GM21390 (cell line): ENCODE results near the gene HOXC11.

Experiments
- ATAC-seq: cut with Tn5 transposase; IDR thresholded peaks from one replicate; pipeline ENCODE4 v1.9.1; 2021; ENCODE audit not compliant: unreplicated experiment

HOXC11 gene

DNA sequence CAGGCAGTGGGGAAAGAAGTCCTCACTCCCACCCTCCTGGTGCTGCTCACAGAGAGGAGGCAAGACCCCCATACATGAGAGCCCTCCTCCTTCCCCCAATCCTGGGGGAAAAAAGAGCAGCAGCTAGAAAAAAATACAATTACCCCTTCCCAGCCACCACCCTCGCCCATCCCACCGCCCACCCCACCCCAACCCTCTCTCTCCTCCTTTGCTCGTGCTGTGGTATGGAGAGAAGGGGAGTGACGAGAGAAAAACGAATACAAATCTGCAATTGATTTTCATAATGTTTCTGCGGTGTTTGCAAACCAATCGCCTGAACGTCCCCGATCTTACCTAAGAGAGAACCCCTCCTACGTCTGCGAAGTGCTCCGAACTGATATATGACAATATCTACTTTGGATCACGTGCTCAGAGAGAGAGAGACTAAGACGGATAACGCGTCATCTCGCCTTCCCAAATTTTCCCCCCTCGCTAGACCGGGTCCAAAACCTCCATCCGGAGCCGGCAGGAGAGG, at the start of gene HOXC11:
Gene HOXC11 (plus strand): TSS at position 405 of the 514 bp plus-strand sequence. CDS start 116 bp downstream, outside the sequence.
- no peak for ATAC-seq

DNA sequence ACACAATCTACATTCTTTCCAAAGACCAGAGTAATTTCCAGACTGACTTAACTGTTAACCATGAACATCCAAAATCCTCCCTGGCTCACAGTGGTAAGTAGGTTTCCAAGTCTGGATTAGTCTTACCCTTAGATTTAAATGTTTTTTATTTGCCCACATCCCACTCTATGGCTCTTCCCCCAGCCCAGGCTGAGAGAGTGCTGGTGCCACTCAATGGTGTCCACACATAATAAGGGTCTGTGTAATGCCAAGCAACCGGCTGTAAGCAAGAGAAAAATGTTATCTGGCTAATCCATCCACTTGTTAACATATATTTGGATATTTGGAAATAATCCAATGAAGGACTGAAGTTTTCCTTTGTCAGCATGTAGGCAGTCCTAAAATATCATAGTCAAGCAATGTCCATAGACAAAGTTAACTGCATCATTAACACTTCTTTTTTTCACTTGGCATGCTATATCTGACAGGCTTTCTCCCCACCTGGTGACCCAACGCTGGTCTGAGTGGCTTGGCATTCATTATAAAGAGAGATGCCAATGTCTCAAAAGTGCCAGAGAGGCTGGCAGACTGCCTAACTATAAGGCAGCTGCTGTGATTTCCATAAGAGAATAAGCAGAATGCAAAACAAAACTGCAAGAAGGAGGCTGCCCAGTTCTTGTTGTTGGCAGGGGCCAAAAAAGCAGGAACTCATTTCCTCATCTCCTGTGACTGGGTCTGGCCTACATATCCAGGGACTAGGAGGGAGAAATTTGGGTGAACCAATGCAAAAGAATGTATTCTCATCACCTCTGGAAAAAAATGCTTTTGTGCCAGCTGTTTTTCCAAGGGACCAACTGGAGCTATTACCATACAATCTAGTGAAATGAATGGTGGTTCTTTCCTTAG, 48.2 kb upstream of the HOXC11 start:
- no peak for ATAC-seq

DNA sequence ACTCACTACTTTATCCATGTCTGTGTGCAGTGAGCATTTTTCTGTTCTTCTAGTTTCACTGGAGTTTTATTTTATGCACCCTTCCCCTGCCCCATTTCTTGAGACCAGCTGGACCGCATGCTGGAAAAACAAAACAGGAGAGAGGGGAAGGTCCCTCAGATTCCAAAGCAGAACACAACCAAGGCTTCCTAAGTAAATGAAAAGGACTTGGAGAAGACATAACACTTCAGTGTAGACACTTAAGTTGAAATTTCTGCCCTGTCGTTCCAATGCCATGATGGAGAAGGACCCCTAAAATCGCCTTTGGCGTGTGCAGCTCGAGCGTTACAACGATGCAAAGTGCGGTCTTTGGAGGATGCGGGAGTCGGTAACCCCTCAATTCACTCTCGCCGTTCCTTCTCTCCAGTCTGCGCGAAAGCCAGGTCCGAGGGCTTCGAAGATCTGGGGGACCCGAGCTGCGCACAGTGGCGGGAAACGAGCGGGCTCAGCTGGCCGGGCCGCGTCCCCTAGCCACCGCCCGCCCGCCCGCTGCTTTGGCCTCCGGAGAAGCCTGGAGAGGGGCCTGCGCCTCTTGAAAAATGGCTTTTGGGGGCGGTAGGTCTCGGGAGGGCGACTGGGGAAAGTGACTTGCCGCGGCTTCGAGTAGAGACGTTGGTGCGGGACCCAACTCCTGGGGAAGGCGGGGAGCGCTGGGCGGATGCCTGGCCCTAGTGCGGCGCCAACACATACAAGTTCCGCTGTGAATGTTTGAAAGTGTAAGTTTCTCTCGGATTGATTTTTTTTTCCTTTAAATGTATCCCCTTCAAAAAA, 45.5 kb upstream of the HOXC11 start:
- ATAC-seq: no peak

DNA sequence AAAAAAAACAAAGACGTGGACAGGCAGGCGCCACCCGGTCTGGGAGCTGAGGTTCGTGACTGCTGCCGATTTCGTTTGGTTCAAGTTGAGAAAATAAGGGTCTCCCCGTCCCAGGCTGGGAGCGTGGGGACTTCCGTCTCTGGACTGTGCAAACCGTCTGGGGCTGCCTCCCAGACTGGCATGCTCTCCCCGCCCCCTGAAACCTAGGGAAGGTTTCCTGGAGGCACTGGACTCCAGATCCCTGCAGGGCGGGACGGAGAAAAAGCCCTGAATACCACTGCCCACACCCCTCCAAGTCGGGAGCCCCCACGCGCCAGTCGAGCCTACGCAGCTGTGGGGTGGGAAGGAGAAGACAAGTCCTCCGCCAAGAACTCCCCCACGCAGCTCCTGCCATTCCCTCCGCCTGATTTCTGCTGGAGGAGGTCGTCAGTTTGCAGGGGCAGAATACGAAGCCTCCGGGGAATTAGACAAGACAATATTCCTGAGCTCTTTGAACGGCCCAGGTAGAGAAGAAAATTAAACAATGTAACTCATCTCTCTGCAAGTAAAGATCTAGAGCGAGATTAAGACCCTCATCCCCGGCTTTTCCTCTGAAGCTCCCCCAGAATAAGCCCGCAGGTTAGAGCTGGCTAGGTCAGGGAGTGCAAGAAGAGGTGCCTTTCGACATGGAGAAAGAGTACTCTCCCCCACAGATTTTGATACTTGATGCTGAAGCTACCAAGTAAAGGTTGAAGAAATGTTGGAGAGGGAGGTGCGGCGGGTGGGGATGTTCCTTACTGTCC, 44.7 kb upstream of the HOXC11 start:
- no peak for ATAC-seq

DNA sequence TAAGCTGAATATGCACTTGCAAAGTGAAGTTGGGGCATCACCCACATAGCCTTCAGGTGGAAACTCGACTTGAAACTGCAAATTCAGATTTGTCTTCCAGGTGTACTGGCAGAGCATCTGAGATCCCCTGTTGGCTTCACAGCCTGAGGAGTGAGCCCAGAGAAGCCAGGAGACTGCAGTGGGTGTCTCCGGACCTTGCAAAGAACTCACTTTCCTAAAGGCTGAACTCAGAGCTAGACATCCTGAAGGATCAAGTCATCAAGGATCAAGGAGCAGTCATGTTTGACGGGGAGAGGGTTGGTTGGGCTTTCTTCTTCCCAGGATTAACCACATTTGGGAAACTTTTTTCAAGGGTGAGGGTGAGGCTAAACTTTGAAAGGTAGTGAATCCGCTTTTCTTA, 43.4 kb upstream of the HOXC11 start:
- no peak for ATAC-seq

DNA sequence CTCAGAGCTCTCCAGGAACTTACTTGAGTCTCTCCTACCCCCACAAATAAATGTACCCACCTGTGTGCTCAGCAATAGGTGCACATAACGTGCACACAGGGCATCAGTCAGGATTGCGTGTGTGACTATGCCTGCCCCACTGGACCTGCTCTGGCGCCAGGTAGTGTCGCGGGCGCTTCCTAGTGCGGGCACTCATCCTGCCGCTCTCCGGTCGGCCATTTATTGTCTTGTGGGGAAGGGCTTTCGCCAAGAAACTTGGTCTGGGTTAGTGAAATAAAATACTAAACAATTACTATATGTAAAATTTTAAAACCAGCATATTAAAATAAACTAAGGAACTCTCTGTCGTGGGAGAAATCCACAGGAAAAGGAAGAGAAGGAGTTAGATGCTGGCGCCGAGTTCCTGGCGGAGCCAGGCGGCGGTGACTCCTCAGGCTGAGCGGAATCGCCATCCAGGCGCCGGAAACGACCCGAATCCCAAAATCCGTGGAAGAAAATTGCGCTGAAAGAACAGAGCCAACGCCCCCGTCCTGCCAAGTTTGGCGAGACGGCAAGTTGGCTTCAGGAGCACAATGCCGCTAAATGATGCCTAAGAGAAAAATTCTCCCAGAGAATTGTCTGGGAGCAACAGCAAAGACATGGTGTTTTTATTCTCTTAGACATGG, 42.2 kb upstream of the HOXC11 start:
- no peak for ATAC-seq

DNA sequence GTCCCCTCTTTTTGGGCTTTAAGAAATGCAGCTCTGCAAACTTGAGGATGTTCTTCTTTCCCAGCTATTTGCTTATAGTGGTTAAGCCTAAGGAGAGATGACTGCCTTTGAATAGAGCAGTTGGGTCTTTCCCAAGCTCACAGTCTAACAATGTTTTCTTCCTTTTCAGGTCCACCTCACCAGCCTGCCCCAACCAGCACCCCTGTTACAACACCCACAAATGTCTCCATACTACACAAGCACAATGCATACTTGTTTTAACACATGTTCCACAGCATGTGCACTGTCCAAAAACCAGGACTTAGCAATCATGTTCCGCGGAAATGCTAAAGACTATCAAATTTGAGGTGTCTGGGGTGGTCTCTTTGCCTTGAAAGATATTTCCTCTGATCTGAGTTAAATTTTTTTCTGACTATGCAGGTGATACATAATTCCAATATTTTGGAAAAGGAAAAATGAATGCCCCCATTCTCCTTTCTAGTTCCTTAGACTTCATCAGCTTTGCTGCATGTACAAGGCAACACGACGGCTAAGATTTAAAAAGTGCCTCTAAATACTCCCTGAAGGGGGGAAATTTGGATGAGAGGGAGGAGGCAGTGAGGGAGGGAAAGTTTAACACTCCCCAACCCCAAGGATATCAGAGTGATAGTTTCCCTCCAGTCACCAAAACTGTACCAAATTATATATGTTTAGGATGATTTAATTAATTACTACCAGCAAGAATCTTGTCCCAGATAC, 40.9 kb upstream of the HOXC11 start:
- ATAC-seq: no peak

DNA sequence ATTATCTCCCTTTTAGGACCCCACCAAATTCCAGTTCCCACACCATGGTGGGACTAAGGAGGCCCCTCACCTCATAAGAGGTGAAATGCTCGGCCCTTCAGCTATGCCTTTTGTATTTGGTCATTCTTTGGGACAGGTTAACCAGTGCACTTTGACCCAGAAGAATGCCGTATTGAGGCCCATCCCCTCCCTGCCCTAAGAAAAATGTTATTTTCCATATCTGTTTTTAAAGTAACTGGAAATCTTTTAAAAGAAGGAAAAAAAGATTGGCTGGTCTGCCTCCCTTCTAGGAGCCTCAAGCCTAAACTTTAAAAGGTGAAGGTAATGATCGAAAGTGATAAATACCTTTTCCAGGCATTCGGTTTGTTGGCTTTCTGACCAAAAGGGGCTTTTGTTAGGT, 40.0 kb upstream of the HOXC11 start:
- no peak for ATAC-seq

DNA sequence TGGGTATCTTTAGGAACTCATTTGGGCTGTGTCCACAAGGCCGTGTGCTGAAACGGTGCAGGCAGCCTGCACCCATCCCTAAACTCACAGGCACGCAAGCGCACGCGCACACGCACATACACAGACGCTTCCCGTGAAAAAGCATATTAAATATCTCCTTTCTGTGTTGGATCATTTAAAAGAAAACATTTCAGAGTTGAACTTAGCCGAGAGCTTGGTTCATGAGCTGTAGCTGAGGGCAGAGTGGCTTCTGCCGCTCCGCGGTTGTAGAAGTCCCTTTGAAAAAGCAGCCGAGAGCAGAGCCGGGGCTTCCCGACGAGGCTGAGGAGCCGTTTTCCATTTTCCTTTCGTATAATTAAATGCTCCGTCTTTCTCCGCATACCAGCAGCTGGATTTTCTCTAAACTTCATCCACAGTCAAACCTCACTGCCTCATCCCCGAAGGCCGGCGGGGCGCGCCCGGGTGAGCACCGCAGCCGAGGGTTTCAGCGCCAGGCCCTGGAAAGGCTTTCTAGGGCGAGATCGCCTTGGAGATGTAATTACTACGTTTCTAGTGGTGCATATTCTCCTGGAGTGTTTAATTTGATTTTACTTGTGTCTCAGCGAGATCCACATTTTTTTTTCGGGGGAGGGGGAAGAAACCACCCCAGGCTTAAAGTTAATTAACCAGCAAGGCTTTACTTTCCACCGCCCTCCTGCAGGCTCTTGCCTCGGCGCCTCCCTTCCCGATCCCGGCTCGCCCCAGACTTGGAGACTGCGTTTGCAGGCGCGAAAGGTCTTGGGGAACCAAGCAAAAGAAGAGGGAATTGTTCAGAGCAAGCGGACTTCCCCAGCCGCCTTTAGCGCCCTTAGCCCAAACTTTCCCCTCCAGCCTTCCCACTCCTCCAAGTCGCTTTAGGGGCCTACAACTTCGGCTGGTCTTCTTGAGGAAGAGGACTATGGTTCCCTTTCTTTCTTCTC, 37.3 kb upstream of the HOXC11 start:
- no peak for ATAC-seq

DNA sequence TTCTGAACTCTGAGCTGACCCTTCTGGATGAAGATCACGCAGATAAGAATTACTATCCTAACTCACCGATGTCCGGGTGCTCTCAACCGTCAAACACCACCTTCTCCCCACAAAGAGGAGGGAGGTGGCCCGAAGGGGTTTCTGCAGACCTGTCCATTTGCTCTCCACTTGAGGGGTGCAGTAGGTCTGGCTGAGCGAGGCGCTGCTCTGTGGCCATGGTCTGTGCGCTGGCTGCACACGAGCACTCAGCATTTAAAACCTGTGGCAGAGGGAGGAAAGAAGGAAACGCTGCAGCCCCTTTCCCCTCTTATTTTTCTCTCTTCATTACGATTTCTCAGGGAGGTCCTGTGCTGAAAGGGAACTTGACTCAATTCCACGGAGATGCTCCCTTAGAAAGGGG, 35.8 kb upstream of the HOXC11 start:
- no peak for ATAC-seq

DNA sequence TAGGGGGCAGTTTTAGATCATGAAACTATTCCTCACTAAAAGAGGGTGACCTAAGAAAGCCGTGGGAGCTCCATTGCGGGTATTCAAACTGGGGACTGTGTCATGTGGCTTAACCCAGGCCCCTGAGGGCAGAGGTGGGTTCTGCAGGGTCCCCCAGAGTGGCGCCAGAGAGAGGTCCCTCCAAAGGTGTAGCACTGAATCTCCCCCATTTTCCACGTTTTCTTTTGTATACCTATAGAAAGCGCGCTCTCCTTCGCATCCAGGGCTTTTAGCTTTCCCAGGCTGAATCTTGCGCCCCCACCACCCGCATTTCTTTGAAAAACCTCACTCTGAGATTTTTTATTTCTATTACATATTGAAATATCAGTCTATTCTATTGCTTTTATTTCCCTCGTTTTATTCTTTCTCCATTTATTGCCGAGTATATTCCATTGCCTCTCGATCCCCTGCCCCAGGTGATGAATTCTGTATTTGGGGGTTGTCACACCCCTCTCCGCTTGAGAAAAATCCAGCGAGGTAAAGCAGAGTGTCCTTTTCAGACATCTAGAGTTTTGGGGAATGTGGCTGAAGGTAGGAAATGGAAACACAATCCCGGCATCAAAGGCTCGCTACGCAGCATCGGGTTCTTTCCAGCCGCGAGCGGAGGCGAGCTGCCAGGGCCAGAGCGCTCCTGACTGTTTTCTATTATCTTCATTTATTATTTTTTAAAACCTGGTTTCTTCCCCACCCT, 35.2 kb upstream of the HOXC11 start:
- no peak for ATAC-seq

DNA sequence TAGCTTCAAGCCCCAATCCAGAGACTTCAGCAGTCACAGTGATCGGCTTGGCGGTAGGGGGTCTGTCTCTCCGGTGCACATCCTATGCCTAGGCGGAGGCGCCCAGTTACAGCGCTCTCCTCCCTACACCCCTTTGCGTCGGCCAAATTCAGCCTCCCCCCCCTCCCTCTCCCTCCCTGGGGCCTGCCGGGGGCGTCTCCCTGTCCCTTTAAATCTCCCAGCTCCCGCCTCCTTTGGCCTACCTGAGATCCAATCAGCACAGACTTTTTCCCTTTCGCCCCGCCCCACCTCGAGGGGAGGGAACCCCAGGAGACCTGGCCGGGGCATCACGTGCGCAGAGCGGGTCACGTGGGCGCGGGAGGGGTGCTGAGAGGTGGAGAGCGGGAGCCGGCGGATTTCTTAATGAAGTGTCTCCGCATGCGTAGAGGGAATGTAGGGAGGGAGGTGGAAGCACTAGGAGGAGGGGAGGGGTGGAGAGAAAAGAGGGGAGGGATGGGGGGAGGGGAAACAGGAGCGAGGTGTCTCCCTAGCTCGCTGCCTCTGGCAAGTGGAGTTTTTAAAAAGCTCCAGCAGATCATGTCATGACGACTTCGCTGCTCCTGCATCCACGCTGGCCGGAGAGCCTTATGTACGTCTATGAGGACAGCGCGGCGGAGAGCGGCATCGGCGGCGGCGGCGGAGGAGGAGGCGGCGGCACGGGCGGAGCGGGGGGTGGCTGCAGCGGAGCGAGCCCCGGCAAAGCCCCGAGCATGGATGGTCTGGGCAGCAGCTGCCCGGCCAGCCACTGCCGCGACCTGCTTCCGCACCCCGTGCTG, 34.4 kb upstream of the HOXC11 start, which contains the start of gene HOXC13:
Gene HOXC13 (plus strand): TSS at position 506 of the 815 bp plus-strand sequence. CDS start 76 bp downstream, at position 582.
- no peak for ATAC-seq

DNA sequence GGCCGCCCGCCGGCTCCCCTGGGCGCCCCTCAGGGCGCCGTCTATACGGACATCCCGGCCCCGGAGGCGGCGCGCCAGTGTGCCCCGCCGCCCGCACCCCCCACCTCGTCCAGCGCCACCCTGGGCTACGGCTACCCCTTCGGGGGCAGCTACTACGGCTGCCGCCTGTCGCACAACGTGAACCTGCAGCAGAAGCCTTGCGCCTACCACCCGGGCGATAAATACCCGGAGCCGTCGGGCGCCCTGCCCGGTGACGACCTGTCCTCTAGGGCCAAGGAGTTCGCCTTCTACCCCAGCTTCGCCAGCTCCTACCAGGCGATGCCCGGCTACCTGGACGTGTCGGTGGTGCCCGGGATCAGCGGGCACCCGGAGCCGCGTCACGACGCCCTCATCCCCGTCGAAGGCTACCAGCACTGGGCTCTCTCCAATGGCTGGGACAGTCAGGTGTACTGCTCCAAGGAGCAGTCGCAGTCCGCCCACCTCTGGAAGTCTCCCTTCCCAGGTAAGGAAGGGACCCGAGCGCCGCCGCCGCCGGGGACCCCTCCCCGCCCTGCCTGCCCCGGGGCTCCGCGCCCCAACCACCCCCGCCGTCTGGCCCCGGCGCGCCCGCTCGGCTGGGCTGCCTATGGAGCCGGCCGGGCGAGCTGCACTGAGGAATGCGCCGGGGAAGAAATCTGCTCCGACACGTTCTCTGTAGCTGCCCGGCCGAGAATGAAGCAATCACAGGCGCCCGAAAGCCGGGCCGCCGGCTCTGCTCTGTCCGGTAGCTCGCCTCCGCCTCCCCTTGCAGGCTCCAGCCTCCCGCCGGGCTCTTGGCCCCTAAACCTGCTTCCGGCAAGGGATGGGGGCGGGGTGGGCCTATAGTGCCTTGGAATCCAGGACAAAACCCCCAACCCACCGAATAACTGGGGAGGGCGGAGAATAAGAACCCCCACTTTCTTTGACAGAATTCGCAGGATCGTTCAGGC, 33.5 kb upstream of the HOXC11 start:
- no peak for ATAC-seq

DNA sequence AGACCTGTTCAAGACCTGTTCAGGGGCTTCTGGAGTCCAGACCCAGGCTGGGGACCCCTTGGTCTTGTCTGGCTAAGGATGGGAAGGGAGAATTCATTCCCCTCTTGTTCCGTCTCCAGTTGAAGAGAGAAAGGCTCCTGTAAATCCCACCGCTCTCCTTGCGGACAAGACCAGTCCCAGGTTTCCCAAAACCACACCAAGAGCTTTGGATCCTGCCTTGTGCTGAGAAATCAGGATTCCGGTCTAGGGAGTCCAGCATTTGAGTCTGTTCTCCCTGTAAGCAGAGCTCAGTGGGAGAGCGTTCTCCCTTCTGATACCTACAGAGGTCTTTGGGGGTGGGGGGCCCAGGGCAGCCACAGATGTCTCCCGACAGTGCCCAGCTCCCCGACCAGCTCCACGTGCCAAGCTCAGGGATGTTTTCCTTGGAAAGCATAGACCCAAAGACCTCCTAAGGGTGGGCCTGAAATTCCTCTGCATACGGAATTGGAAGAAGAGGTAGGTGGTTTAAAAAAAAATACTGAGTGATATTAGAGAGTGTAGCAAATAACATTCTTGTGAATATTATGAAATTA, 32.4 kb upstream of the HOXC11 start:
- no peak for ATAC-seq

DNA sequence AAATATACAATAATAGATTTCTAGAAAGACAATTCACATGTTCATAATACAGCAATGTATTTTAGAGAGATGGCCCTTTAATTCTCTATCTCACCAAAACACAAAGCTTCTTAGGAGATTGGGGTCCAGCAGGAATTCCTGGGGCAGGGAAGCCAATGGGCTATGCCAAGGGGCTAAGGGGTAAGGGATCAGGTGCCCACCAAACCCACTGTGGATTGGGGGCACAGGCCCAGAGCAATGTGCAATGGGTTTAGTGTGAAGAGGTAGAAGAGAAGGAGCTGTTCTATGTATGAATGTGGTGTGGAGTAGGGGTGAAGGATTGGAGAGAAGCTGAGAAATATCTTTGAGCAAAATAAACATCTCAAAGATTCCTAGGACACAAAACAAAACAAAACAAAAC, 31.7 kb upstream of the HOXC11 start:
- no peak for ATAC-seq

DNA sequence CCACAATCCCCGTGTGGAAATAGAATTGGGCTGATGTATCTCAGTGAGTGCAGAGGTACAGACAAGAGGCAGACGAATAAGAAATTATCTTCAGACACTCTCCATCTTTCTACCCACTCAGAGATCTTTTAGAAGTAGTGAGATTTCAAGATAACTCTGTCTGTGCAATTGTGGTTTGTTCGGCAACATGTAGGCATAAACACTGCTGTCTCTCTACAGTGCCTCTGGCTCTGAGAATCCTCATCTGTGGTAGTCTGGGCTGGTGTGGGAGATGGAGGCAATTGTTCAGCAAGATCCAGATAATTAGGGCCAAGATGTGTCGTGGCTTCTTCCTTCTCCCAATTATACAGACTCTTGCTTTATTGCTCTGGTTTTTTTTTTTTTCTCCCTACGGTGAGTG, 31.2 kb upstream of the HOXC11 start:
- no peak for ATAC-seq
